Nephron progenitor cell (in vitro differentiated cells): ENCODE results near the gene PRR23E.

Experiments
- DNase-seq: peaks from one replicate; pipeline ENCODE4 v3.0.0; 2021
- H3K27ac Mint-ChIP-seq: 2 replicates; pipeline ENCODE4 v1.8.0; 2021; ENCODE audit warnings: mild to moderate bottlenecking, moderate library complexity, mixed read lengths
- H3K27me3 Mint-ChIP-seq: 2 replicates; pipeline ENCODE4 v1.8.0; 2021; ENCODE audit warnings: mild to moderate bottlenecking, low read depth, mixed read lengths; ENCODE audit not compliant: poor library complexity
- H3K36me3 Mint-ChIP-seq: 2 replicates; pipeline ENCODE4 v1.8.0; 2021; ENCODE audit warnings: low read depth, mixed read lengths
- H3K4me1 Mint-ChIP-seq: 2 replicates; pipeline ENCODE4 v1.8.0; 2021; ENCODE audit warnings: mixed read lengths
- H3K4me3 Mint-ChIP-seq: 2 replicates; pipeline ENCODE4 v1.8.0; 2021; ENCODE audit warnings: mild to moderate bottlenecking, moderate library complexity, mixed read lengths
- H3K9me3 Mint-ChIP-seq: 2 replicates; pipeline ENCODE4 v1.8.0; 2021; ENCODE audit warnings: mild to moderate bottlenecking, moderate library complexity, mixed read lengths
- TF ChIP-seq, protein P1 (sequence below): fragments of 200-600 bp; sonication (generic); IDR thresholded peaks from 2 replicates; pipeline ENCODE4 v1.5.0; 2021; ENCODE audit warnings: antibody characterized with exemption

Gene PRR23E

GRCh38 chr3:127206154-127206553 is 13.2 kb downstream of the PRR23E start:
- TF ChIP-seq, protein P1, sequence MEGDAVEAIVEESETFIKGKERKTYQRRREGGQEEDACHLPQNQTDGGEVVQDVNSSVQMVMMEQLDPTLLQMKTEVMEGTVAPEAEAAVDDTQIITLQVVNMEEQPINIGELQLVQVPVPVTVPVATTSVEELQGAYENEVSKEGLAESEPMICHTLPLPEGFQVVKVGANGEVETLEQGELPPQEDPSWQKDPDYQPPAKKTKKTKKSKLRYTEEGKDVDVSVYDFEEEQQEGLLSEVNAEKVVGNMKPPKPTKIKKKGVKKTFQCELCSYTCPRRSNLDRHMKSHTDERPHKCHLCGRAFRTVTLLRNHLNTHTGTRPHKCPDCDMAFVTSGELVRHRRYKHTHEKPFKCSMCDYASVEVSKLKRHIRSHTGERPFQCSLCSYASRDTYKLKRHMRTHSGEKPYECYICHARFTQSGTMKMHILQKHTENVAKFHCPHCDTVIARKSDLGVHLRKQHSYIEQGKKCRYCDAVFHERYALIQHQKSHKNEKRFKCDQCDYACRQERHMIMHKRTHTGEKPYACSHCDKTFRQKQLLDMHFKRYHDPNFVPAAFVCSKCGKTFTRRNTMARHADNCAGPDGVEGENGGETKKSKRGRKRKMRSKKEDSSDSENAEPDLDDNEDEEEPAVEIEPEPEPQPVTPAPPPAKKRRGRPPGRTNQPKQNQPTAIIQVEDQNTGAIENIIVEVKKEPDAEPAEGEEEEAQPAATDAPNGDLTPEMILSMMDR = no peak
- H3K4me3 Mint-ChIP-seq = no peak overlapping the region
- H3K27me3 Mint-ChIP-seq = peaks cover 16% of the 10 kb centered on the region
- no peak overlapping the region for H3K27ac Mint-ChIP-seq
- no peaks in the 10 kb centered on the region for H3K4me1 Mint-ChIP-seq
- DNase-seq = no peak
- H3K9me3 Mint-ChIP-seq = peaks cover 9% of the 10 kb centered on the region
- no peaks in the 10 kb centered on the region for H3K36me3 Mint-ChIP-seq

GRCh38 chr3:127206611-127207516 is 13.9 kb downstream of the PRR23E start:
- TF ChIP-seq, protein P1 = no peak
- no peak for DNase-seq
- Mint-ChIP-seq H3K4me3 (no peak overlapping the region), H3K4me1 (no peaks in the 10 kb centered on the region), H3K36me3 (no peaks in the 10 kb centered on the region), H3K27ac (no peak overlapping the region), H3K27me3 (peaks cover 21% of the 10 kb centered on the region), H3K9me3 (peaks cover 9% of the 10 kb centered on the region)

GRCh38 chr3:127207727-127208482 is 15.0 kb downstream of the PRR23E start:
- TF ChIP-seq, protein P1 = no peak
- Mint-ChIP-seq H3K27ac (no peak overlapping the region), H3K4me1 (no peaks in the 10 kb centered on the region), H3K27me3 (peaks cover 25% of the 10 kb centered on the region), H3K9me3 (peaks cover under 1% of the 10 kb centered on the region), H3K36me3 (no peaks in the 10 kb centered on the region), H3K4me3 (no peak overlapping the region)
- no peak for DNase-seq

DNA sequence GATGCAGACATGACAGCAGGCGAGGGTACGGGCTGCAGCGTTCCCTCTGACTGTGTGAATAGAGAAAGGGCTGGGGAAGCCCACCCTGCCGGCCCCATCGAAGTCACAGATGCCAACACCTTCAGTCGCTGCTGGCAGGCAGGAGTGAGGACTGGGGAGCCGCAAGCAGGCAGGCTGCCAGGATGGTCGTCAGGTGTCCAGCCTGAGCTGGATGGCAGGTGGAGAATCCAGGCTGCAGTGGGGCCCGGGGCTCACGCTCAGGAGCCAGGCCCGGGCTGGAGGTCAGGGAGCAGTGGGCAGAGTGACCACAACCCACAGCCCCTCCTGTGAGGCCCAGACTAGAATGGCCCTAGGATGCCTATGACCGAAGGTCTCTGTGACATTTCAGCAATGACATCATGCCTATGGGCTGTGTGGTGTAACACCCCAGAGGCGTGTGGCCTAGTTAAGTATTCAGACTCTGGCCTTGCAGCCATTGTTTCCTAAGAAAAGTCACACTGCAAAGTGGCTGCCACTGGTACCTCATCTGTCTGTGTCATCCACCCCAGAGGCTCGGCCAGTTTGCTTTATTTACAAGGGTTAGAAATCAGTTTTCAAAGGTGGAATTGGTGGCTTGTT is 15.7 kb downstream of the PRR23E start:
- H3K4me1 Mint-ChIP-seq = no peaks in the 10 kb centered on the region
- no peak for DNase-seq

DNA sequence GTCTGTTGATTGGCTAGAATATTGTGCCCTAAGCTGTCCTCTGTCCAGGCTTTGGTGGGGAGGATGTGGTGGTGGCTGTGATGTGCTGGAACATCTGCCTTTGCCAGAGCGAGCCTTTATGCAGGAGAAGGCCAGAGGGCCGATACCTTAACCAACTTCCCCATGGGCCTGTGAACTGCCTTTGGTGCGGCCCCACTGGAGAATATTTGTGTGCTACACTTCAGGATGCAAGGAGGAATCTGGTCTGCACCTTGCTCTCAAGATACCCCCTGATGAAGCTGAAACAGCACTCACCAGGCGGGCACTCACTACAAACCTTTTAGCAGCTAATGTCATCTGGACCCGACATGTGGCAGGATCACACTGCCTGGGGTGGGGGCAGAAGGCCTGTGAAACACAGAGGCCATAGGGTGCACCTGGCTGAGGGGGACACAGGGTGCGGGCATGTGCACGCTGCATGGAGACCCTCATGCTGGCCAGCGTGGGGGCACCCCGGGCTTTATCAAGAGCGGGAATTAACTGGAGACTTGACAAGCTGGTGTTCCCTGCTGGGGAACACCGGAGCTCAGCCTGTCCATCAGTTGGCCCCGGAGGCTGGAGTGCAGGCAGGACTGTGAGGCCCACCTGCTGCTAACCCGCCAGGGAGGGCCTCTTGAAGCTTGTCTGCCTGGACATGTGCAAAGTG is 16.4 kb downstream of the PRR23E start:
- TF ChIP-seq, protein P1 = no peak
- no peak for DNase-seq
- no peak overlapping the region for H3K27ac Mint-ChIP-seq
- H3K4me1 Mint-ChIP-seq = peaks cover 1% of the 10 kb centered on the region
- H3K4me3 Mint-ChIP-seq = no peak overlapping the region
- H3K27me3 Mint-ChIP-seq = peaks cover 27% of the 10 kb centered on the region
- H3K9me3 Mint-ChIP-seq = no peaks in the 10 kb centered on the region
- H3K36me3 Mint-ChIP-seq = no peaks in the 10 kb centered on the region

More for the DNA sequence above, 15.7 kb downstream of the PRR23E start:
- Mint-ChIP-seq H3K27ac (no peak overlapping the region), H3K9me3 (no peaks in the 10 kb centered on the region), H3K36me3 (no peaks in the 10 kb centered on the region), H3K27me3 (peaks cover 27% of the 10 kb centered on the region), H3K4me3 (no peak overlapping the region)
- TF ChIP-seq, protein P1 = no peak
